ENCODE results near the gene IQSEC1. TPM values are rescaled to one million over a fixed set of nuclear protein-coding genes. Genes with fewer than 3 reads are reported as not detected.
A peak's percentile ranks its signal among the peaks of the same experiment; 100 is the strongest.

IQSEC1 gene
- total and polyA plus RNA-seq, 7 donors, result 2.5 to 39.1 (median 23.9) TPM

DNA sequence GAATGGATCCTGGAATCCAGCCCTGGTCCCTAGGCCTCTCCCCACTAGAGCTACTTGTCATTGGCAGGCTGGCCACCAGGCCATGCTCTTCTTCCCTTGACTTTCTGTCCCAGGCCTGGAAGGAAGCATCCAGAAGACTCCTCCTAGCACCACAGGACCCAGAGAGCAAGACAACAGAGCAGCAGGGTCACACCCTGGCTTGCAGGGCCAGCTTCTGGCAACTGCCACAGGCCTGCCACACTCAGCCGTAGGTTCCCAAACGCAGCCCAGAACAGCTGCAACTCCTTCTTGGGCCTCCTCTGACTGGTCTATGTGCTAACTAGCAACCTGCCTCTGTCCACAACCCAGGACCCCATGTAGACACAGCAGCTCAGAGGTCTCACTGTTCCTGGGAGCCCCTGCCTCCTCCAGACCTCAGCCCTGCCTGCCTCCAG lies 195.1 kb downstream of the IQSEC1 start:
- intact Hi-C loops (cut with DNase I), result no loop called here
- H3K4me3 ChIP-seq, result no peak overlapping the region
- H3K36me3 ChIP-seq, result no peaks in the 10 kb centered on the region
- no peaks in the 10 kb centered on the region for H3K27me3 ChIP-seq
- TF ChIP-seq, protein P1, sequence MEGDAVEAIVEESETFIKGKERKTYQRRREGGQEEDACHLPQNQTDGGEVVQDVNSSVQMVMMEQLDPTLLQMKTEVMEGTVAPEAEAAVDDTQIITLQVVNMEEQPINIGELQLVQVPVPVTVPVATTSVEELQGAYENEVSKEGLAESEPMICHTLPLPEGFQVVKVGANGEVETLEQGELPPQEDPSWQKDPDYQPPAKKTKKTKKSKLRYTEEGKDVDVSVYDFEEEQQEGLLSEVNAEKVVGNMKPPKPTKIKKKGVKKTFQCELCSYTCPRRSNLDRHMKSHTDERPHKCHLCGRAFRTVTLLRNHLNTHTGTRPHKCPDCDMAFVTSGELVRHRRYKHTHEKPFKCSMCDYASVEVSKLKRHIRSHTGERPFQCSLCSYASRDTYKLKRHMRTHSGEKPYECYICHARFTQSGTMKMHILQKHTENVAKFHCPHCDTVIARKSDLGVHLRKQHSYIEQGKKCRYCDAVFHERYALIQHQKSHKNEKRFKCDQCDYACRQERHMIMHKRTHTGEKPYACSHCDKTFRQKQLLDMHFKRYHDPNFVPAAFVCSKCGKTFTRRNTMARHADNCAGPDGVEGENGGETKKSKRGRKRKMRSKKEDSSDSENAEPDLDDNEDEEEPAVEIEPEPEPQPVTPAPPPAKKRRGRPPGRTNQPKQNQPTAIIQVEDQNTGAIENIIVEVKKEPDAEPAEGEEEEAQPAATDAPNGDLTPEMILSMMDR (IDR thresholded peaks at IDR 0.05), result no peak
- TF ChIP-seq POLR2A (IDR thresholded peaks at IDR 0.05), result no peak
- no peak overlapping the region for H3K27ac ChIP-seq
- DNase-seq, result no peak
- WGBS, 2 donors, result 86 to 89% methylated on average over 2 of the region's 2 CpGs
- H3K4me1 ChIP-seq, result peaks cover 0 to 12% (median 10%) of the 10 kb centered on the region in 4 donors
- no peaks in the 10 kb centered on the region for H3K9me3 ChIP-seq

DNA sequence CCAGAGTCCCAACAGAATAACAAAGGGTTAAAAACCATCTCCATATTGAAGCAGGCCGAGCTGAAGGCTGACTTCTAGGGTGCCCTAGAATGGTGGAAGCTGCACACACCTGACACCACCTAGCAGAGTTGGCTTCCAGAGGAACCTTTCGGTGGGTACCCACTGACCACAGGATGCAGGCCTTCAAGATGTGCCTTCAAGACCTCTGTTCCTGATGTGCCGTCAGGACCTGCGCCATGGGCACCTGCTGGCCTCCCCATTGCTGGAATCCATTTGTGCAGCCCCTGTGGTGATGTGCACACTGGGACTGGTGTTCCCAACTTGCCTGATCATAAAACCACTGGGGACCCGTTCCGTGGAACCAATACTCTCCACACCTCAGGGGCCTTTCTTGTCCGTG lies 196.2 kb downstream of the IQSEC1 start:
- Histone ChIP-seq H3K9me3 (no peaks in the 10 kb centered on the region), H3K4me3 (no peak overlapping the region), H3K36me3 (no peaks in the 10 kb centered on the region), H3K27me3 (no peaks in the 10 kb centered on the region), H3K4me1 (peaks cover 0 to 12% (median 10%) of the 10 kb centered on the region in 4 donors), H3K27ac (no peak overlapping the region)
- intact Hi-C loops (cut with DNase I), result no loop called here
- WGBS, 2 donors, result 87 to 92% methylated on average over 7 of the region's 7 CpGs
- no peak for DNase-seq
- TF ChIP-seq POLR2AphosphoS5 (IDR thresholded peaks at IDR 0.05) (no peak), POLR2A (IDR thresholded peaks at IDR 0.05) (no peak), EP300 (IDR thresholded peaks at IDR 0.05) (no peak)
- TF ChIP-seq, protein P1 (IDR thresholded peaks at IDR 0.05), result no peak

DNA sequence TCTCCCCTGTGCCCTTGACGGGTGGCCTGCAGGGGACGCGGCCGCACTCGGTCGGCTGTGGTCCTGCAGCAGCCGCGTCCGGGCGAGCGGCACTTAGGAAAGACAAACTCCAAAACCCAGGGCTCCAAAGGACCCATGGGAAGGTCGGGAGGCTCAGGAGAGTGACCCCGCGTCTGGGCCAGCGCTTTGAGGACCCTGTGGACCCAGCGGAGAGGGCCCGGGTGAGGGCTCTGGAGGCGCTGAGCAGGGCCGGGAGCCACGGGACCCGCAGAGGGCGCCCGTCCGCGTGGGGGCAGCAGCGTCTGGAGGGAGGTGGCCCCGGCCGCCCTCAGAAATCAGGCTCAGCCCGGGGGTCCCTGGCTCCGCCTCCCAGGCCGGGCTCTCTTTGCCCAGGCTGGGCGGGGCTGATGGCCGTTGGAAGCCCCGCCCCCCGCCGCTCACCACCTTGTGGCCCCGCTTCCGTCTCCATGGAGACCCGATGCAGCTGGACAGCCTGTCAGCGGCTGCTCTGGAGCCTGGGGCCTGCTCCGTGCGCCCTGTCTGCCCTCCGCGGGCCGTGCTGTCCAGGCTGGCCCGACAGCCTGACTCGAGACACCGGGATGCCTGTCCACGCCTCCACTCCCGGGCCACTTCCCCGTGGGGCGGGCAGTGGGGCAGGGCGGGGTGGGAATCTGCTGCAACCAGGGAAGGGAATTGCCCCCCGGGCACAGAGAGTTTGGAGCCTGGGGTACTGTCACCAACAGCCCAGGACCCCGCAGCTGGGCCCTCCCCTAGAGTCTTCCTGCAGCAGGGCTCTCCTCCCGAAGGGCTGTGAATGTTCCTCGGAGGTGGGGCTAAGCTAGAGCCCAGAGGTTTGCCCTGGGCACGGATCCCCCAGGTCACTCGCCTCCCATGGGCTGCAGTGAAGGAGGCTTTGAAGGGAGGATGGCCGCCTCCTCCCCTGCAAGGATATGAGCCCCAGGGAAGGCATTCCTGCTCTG lies 197.1 kb downstream of the IQSEC1 start:
- no peaks in the 10 kb centered on the region for H3K9me3 ChIP-seq

DNA sequence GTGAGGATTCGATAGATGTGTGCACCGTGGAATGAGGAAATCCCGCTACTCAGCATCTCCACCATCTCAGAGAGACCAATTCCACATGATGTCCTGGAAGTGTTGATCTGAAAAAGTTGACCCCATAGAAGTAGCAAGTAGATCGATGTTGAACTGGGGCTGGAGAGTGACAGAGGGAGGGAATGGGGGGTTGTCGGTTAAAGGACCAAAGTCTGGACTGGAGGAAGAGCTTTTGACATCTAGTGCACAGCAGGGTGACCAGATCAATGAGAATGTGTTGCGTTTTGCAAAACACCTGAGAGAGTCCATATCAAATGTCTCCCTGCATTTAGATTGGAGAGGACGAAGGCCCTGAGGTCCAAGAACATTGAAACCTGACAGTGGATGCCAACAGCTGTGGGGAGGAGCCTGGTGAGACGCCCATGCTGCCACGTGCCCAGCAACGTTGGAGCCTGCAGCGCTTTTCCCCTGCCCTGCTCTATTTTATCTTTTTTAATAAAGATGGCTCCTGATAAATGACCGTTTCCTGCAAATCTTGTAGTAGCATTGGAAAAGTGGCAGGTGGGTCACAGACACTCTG lies 201.7 kb downstream of the IQSEC1 start:
- TF ChIP-seq POLR2AphosphoS5 (IDR thresholded peaks at IDR 0.05) (no peak), EP300 (IDR thresholded peaks at IDR 0.05) (no peak), POLR2A (IDR thresholded peaks at IDR 0.05) (no peak)
- TF ChIP-seq, protein P1 (IDR thresholded peaks at IDR 0.05), result no peak
- Histone ChIP-seq H3K4me3 (no peak overlapping the region), H3K9me3 (no peaks in the 10 kb centered on the region), H3K27ac (no peak overlapping the region), H3K4me1 (peaks cover 0 to 23% (median 21%) of the 10 kb centered on the region in 4 donors), H3K36me3 (no peaks in the 10 kb centered on the region), H3K27me3 (no peaks in the 10 kb centered on the region)
- WGBS, 2 donors, result 74 to 85% methylated on average over 12 of the region's 12 CpGs
- intact Hi-C loops (cut with DNase I), result no loop called here
- no peak for DNase-seq

More for the DNA sequence above, 197.1 kb downstream of the IQSEC1 start:
- Histone ChIP-seq H3K36me3 (no peaks in the 10 kb centered on the region), H3K4me1 (peaks cover 0 to 12% (median 10%) of the 10 kb centered on the region in 4 donors), H3K27me3 (no peaks in the 10 kb centered on the region), H3K4me3 (peak overlapping the region in 3 of 4 donors; percentile 33 to 48 (median 47)), H3K27ac (peak overlapping the region in 1 of 4 donors; percentile 14)
- intact Hi-C loops (cut with DNase I), result no loop called here
- DNase-seq, result no peak
- TF ChIP-seq POLR2A (IDR thresholded peaks at IDR 0.05) (no peak), EP300 (IDR thresholded peaks at IDR 0.05) (no peak), POLR2AphosphoS5 (IDR thresholded peaks at IDR 0.05) (no peak)
- TF ChIP-seq, protein P1 (IDR thresholded peaks at IDR 0.05), result peak in 1 of 4 experiments; percentile 26
- WGBS, 2 donors, result 24 to 30% methylated on average over 60 of the region's 60 CpGs

Data from sigmoid colon (tissue), 7 donors.